ENCODE results near the gene GALE.

DNA sequence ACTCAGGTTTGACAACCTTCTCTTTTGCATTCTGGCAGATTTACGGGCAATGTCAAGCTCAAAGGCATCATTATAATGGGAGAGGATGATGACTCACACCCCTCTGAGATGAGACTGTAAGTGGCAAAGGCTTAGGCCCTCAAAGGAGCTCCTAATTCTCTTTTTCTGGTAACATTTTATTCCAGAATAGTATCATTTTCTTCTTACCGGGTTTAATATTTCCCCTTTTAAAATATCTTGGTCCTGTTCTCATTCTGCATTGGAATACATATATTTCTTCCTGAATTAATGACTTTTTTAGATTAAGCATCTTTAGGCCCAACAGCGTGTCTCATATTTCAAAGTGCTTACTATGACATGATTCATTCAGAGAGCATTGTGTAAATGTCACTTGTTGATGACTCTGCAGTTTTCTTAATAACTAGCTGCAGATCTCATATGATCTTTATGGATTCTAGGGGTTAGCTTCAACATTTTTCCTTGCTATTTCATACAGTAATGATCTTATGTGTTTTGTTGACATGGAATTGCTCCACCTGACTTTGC lies 20.7 kb downstream of the GALE start:
- TF ChIP-seq CTCF (IDR thresholded peaks at IDR 0.05; ENCODE audit: extremely low read depth in 1 of 2, insufficient read depth in 1 of 2, low read depth in 1 of 2, low read length in 2 of 2) (no peak), POLR2AphosphoS5 (IDR thresholded peaks at IDR 0.05; ENCODE audit: insufficient read depth, low read depth, low read length) (no peak), MYC (IDR thresholded peaks at IDR 0.05; ENCODE audit: low read depth, low read length) (no peak), MAX (IDR thresholded peaks at IDR 0.05; ENCODE audit: insufficient read depth, insufficient read length) (no peak), EZH2 (IDR thresholded peaks at IDR 0.05; ENCODE audit: borderline replicate concordance, low read depth, low read length, severe bottlenecking) (no peak)

Data from endothelial cell of umbilical vein (primary cell).